ENCODE results near the gene UBE2J2.

The UBE2J2 gene

GRCh38 chr1:1279028-1279427, 5.4 kb upstream of the UBE2J2 start:
- DNase-seq: no peak

GRCh38 chr1:1278620-1279019, 5.0 kb upstream of the UBE2J2 start:
- DNase-seq: no peak

GRCh38 chr1:1275836-1276235, 2.2 kb upstream of the UBE2J2 start:
- DNase-seq: no peak

GRCh38 chr1:1274931-1275431, 1.3 kb upstream of the UBE2J2 start:
- no peak for DNase-seq

GRCh38 chr1:1274299-1274930, 761 bp upstream of the UBE2J2 start:
- DNase-seq: no peak

GRCh38 chr1:1273209-1273511, 494 bp downstream of the UBE2J2 start:
- no peak for DNase-seq

- no peak for DNase-seq
Observed at GRCh38 chr1:1272341-1273208, 1.1 kb downstream of the UBE2J2 start.

GRCh38 chr1:1270813-1271212, 2.8 kb downstream of the UBE2J2 start:
- DNase-seq: no peak

GRCh38 chr1:1268284-1268682, 5.4 kb downstream of the UBE2J2 start:
- DNase-seq: no peak

- DNase-seq: no peak
Observed at GRCh38 chr1:1267488-1268283, 6.0 kb downstream of the UBE2J2 start.

GRCh38 chr1:1264868-1265272, 8.8 kb downstream of the UBE2J2 start:
- DNase-seq: no peak

- no peak for DNase-seq
Observed at GRCh38 chr1:1264026-1264425, 9.6 kb downstream of the UBE2J2 start.

GRCh38 chr1:1262758-1263157, 10.9 kb downstream of the UBE2J2 start:
- no peak for DNase-seq

- DNase-seq: no peak
Observed at GRCh38 chr1:1262071-1262470, 11.6 kb downstream of the UBE2J2 start.

GRCh38 chr1:1260843-1261560, 12.7 kb downstream of the UBE2J2 start:
- DNase-seq: no peak

GRCh38 chr1:1259951-1260600, 13.6 kb downstream of the UBE2J2 start:
- no peak for DNase-seq

- no peak for DNase-seq
Observed at GRCh38 chr1:1259540-1259939, 14.1 kb downstream of the UBE2J2 start.

- no peak for DNase-seq
Observed at GRCh38 chr1:1259119-1259488, 14.6 kb downstream of the UBE2J2 start.

- DNase-seq: no peak
Observed at GRCh38 chr1:1256956-1257871, 16.4 kb downstream of the UBE2J2 start.

GRCh38 chr1:1255611-1256010, 18.0 kb downstream of the UBE2J2 start:
- DNase-seq: no peak

- DNase-seq: no peak
Observed at GRCh38 chr1:1255078-1255477, 18.6 kb downstream of the UBE2J2 start.

Measured in effector CD4-positive, alpha-beta T cell (primary cell).